HuH-7.5 (cell line): ENCODE results near the gene PPARG.
A peak's percentile ranks its signal among the peaks of the same experiment; 100 is the strongest.
"Not testable (repeated sequence)": the region's sequence is repeated elsewhere in the genome, so short reads cannot be mapped to it uniquely, and the experiment has no call there.

Experiments used
- DNase-seq: peaks from one replicate; pipeline ENCODE4 v3.0.0; 2011; ENCODE audit warnings: low spot score

PPARG gene

GRCh38 chr3:12288182-12289129 is at the start of gene PPARG:
Gene PPARG (plus strand): TSS chr3:12289070. CDS start chr3:12379712, 90,642 bp downstream.
- peak; percentile 81 for DNase-seq

DNA sequence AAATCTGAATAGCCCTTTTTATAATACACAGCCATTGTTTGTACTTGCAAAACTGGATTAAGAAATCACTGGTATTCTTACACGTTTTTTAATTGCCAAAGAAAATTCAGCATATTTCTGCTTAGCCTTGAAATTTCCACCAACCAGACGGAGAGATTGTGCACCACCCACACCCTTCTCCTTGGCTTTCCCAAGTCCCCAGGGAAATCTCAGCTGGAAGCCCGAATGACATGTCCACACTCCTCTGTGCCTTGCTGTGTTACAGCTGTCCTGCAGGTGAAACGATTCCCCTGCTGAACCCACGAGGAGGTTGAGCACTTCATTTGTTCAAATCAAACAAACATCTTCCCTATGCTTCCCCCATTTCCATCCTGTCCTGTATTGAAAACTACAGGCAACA is 49.6 kb upstream of the PPARG start:
- no peak for DNase-seq

GRCh38 chr3:12242772-12243171 is 46.1 kb upstream of the PPARG start:
- no peak for DNase-seq

- no peak for DNase-seq
Measured at GRCh38 chr3:12246497-12247163, 42.2 kb upstream of the PPARG start.

DNA sequence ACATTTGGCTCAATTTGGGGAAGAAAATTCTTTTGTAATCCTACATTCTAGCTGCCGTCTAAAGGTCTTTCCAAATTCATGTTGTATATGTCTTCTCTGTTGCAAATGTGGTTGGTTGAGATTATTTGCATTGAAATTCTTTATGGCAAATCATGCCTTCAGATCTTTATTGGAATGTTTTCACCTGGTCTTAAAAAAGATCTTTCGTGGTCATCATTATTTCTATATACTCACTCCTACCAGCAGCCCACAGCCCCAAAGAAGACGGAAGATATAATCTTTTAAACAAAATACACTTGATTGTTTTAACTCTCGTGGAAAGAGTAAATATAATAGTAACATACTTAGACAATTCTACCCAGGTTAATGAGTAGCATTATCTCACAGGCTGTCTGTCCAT is 41.5 kb upstream of the PPARG start:
- DNase-seq, result no peak

DNA sequence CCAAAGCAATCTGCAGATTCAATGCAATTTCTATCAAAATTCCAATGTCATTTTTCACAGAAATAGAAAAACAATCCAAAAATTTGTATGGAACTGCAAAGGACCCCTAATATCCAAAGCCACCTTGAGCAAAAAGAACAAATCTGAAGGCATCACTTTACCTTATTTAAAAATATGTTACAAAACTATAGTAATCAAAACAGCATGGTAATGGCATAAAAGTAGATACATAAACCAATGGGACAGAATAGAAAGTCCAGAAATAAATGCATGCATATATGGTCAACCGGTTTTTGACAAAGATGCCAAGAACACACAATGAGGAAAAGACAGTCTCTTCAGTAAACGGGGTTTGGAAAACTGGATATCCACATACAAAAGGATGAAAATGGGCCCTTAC is 39.4 kb upstream of the PPARG start:
- no peak for DNase-seq

DNA sequence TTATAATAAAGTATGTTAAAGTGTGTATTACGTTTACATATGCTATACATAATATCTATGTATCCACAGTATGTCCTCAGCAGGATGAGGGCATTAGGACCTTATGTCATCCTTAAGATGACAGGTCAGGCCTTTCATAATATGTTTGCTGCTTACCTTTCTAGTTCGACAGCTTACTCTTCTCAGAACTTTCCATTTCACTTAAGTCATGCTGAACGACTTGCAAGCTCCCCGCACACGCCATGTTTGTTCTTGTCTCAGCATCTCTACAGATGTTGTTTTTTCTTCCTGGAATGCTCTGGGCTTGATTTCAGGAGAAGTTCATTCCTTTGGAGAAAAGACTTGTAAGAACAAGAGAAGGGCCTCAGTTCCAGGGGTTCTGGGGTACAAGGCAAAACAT is 36.0 kb upstream of the PPARG start:
- no peak for DNase-seq

- DNase-seq, result peak; percentile 35
Measured at GRCh38 chr3:12253516-12254343, 35.1 kb upstream of the PPARG start.

- no peak for DNase-seq
Measured at GRCh38 chr3:12255393-12255792, 33.5 kb upstream of the PPARG start.

- no peak for DNase-seq
Measured at GRCh38 chr3:12258911-12259310, 30.0 kb upstream of the PPARG start.

DNA sequence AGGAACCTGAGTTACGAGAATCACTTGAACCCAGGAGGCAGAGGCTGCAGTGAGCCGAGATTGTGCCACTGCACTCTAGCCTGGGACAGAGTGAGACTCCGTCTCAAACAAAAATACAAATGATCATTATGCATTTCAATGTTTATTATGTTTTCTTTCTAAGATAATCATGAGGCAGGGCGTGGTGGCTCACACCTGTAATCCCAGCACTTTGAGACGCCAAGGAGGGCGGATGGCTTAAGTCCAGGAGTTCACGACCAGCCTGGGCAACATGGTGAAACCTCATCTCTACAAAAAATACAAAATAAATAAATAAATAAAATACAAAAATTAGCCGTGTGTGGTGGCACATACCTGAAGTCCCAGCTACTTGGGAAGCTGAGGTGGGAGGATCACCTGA is 26.7 kb upstream of the PPARG start:
- not testable (repeated sequence) for DNase-seq

DNA sequence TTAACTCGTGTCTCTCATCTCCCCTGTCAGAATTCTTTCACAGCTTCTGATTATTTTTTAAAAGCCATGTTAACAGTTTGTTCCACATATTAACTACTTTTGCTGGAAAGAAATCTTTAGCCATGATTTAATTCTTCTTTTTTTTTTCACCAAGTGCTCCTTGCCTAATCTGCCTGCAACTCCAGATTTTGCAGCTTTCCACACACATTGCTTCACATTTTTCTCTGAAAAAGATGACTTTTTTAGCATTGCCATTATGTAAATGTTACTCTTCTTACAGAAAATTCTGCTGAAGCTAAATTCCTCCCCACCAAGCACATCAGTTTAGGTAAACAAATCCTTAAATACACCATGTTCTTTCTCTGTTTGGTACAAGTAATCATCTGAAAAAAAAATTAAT is 23.4 kb upstream of the PPARG start:
- DNase-seq, result no peak

- DNase-seq, result no peak
Measured at GRCh38 chr3:12266038-12266437, 22.8 kb upstream of the PPARG start.

DNA sequence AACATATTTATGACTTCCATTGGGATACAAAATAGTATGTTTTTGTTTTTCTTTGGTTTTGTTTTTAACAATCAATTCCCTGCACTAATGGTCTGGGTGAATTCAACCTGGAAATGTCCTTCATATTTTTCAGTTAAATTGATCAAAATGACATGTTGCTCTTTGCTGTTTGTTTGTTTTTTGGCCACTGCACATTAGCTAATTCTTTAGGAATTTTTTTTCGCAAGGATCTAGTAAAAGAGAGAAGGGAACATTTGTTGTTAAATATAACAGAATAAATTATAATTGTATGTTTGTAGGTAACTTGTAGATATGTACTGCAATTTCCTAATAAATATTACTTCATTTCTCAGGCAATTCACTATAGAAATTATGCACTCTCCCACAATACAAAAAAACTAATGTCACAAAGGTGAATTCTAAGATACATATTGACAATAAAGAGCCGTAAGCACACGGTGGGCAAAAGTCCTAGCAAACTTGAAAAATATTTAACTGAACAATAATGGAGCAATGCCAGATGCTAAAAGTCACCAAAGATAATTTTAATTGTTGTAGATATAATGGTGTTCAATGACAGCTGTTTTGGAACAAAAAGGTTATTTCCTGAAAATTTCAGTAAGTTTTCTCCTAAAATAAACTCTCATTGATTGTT is 21.4 kb upstream of the PPARG start:
- DNase-seq, result no peak

DNA sequence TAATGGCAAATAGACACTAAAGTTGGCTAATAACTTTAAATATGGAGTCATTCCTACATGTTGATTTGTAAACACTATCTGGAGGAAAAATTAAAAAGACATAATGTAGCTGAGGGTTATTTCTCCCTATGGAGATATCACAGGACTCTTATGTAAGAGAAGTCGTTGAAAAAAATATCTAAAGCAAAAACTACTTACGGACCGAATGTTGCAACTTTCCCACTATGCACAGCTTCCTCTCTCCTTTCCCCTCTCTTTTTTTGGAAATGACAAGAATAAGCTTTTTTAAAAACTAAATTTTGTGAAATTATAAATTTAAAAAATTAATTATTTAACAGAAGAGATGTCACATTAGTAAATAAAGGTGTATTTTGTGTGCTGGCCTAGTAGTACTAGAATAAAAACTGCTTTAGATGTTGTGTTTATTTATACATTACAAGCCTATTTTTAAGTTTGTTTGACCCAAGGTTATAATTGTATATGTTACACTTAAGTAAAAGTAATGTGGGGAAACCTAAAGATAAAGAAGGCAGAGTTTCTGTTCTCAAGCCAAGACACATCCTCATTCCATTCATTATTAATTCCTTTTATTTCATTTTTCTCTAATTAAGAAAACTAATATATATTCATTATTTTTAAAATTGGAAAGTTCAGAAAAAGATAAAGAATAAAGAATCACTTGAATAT is 20.7 kb upstream of the PPARG start:
- DNase-seq, result no peak

GRCh38 chr3:12270976-12271375 is 17.9 kb upstream of the PPARG start:
- DNase-seq, result no peak

DNA sequence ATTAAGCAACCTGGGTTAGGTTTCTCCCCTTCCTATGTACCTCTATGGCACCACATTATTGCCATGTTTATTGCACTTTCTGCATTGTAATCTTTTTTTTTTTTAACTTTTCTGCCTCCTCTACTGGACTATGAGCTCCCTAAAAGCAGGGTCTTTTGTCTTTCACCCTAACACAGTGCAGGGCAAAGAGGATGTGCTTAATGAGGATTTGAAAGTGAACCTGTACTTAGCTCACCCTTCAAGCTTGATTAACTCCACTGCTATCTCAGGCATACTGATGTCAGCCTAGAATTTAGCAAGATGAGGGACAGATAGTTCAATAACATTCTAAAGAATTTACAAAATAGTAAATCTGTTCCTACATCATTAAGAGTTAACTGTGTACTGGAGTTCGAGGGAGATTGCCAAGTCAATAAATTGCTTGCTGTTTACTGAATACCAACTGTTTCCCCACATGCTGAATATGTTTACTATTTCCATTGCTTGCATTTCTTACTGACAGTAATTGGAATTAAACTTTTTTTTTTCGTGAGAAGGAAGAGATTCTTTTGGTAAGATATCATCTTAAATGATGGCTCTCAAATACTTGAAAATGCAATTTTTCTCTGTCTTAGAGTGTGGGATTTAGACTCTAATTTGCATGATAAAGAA is 15.7 kb upstream of the PPARG start:
- no peak for DNase-seq

GRCh38 chr3:12275974-12276650 is 12.8 kb upstream of the PPARG start:
- no peak for DNase-seq

DNA sequence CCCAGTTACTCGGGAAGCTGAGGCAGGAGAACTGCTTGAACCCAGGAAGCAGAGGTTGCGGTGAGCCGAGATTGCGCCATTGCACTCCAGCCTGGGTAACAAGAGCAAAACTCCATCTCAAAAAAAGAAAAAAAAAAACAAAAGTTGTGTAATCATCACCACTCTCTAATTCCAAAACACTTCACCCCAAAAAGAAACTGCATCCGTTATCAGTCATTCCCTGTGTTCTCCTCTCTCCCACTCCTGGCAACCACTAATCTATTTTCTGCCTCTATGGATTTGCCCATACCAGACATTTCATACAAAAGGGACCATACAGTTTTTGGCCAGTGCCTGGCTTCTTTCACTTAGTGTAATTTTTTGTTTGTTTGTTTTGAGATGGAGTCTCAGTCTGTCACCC is 12.0 kb upstream of the PPARG start:
- not testable (repeated sequence) for DNase-seq

DNA sequence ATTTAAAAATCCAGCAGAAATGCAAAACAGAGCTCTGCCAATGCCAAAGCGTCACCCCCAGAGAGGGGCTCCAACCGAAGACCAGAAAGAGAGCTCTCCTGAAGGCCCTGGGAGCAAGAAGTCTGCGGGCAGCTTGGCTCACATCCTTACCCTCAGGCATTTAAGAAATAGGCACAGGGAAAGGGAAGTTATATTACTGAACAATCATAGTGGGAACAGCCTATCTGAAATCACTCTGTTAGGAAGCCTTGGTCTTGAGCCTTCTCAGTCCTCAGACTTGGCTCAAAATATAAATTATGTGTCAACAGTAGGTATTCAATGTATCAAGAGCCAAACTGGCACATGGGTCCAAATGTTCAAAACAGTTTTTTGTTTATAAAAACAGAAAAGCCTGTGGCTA is 10.3 kb upstream of the PPARG start:
- DNase-seq, result no peak
